MM.1S (cell line): ENCODE measurements around the gene NYAP1.

Source experiments
- DNase-seq: peaks from one replicate; pipeline ENCODE4 v3.0.0-alpha.2; 2015
- H2AFZ ChIP-seq: fragments of 300-600 bp; sonication (generic); 2 replicates; pipeline ENCODE4 v1.6.0; 2016; ENCODE audit warnings: antibody characterized with exemption, low read length
- H3F3A ChIP-seq: fragments of 300-600 bp; sonication (generic); 2 replicates; pipeline ENCODE4 v1.6.1; 2016; ENCODE audit warnings: mild to moderate bottlenecking, antibody characterized with exemption, low read length, moderate library complexity, mixed read lengths; ENCODE audit not compliant: insufficient read depth
- H3K27ac ChIP-seq: fragments of 300-600 bp; sonication (generic); 2 replicates; pipeline ENCODE4 v1.5.1; 2016; ENCODE audit warnings: mild to moderate bottlenecking, low read length
- H3K27me3 ChIP-seq: fragments of 300-600 bp; sonication (generic); replicated peaks from 2 replicates; pipeline ENCODE4 v1.6.0; 2016; ENCODE audit warnings: low read length; ENCODE audit not compliant: insufficient read depth
- H3K36me3 ChIP-seq: fragments of 300-600 bp; sonication (generic); replicated peaks from 2 replicates; pipeline ENCODE4 v1.6.1; 2016; ENCODE audit warnings: mild to moderate bottlenecking, low read length, mixed read lengths; ENCODE audit not compliant: insufficient read depth
- H3K4me1 ChIP-seq: fragments of 300-600 bp; sonication (generic); 2 replicates; pipeline ENCODE4 v1.6.1; 2016; ENCODE audit warnings: low read length, mixed read lengths
- H3K4me2 ChIP-seq: fragments of 300-600 bp; sonication (generic); 2 replicates; pipeline ENCODE4 v1.6.0; 2016; ENCODE audit warnings: low read depth, low read length
- H3K4me3 ChIP-seq: fragments of 300-600 bp; sonication (generic); 2 replicates; pipeline ENCODE4 v1.5.1; 2016; ENCODE audit warnings: low read length, mixed read lengths
- H3K79me2 ChIP-seq: fragments of 300-600 bp; sonication (generic); 2 replicates; pipeline ENCODE4 v1.6.1; 2016; ENCODE audit warnings: mixed run types, low read length, mixed read lengths
- H3K9ac ChIP-seq: fragments of 300-600 bp; sonication (generic); 2 replicates; pipeline ENCODE4 v1.6.1; 2016; ENCODE audit warnings: low read length, mixed read lengths
- H3K9me2 ChIP-seq: fragments of 300-600 bp; sonication (generic); replicated peaks from 2 replicates; pipeline ENCODE4 v1.6.1; 2016; ENCODE audit warnings: mild to moderate bottlenecking, low read length, mixed read lengths; ENCODE audit not compliant: insufficient read depth
- H3K9me3 ChIP-seq: fragments of 300-600 bp; sonication (generic); replicated peaks from 2 replicates; pipeline ENCODE4 v1.6.1; 2016; ENCODE audit warnings: mild to moderate bottlenecking, low read length, mixed read lengths; ENCODE audit not compliant: insufficient read depth
- H4K20me1 ChIP-seq: fragments of 300-600 bp; sonication (generic); 2 replicates; pipeline ENCODE4 v1.6.1; 2016; ENCODE audit warnings: mild to moderate bottlenecking, low read length, moderate library complexity, mixed read lengths; ENCODE audit not compliant: insufficient read depth
- EZH2 ChIP-seq: fragments of 300-600 bp; sonication (generic); optimal IDR thresholded peaks from 2 replicates; pipeline ENCODE3; 2017; ENCODE audit warnings: low read depth, mild to moderate bottlenecking, antibody characterized with exemption, low read length, mixed read lengths
- EZH2phosphoT487 ChIP-seq: fragments of 300-600 bp; sonication (generic); IDR thresholded peaks from 2 replicates; pipeline ENCODE4 v1.6.1; 2018; ENCODE audit warnings: antibody characterized with exemption, low read length
- TF ChIP-seq, protein P1 (sequence below): fragments of 300-600 bp; sonication (generic); IDR thresholded peaks from 2 replicates; pipeline ENCODE4 v1.5.1; 2016; ENCODE audit warnings: antibody characterized with exemption, low read length, mixed read lengths

Gene NYAP1

GRCh38 chr7:100469227-100470044 lies 14.3 kb upstream of the NYAP1 start:
- H3K4me1 ChIP-seq: no peaks in the 10 kb centered on the region
- no peak overlapping the region for H3K4me3 ChIP-seq
- H3K36me3 ChIP-seq: no peaks in the 10 kb centered on the region
- H3K27me3 ChIP-seq: no peaks in the 10 kb centered on the region
- no peak for TF ChIP-seq EZH2phosphoT487
- TF ChIP-seq, protein P1, sequence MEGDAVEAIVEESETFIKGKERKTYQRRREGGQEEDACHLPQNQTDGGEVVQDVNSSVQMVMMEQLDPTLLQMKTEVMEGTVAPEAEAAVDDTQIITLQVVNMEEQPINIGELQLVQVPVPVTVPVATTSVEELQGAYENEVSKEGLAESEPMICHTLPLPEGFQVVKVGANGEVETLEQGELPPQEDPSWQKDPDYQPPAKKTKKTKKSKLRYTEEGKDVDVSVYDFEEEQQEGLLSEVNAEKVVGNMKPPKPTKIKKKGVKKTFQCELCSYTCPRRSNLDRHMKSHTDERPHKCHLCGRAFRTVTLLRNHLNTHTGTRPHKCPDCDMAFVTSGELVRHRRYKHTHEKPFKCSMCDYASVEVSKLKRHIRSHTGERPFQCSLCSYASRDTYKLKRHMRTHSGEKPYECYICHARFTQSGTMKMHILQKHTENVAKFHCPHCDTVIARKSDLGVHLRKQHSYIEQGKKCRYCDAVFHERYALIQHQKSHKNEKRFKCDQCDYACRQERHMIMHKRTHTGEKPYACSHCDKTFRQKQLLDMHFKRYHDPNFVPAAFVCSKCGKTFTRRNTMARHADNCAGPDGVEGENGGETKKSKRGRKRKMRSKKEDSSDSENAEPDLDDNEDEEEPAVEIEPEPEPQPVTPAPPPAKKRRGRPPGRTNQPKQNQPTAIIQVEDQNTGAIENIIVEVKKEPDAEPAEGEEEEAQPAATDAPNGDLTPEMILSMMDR: peak; percentile 75
- no peak for TF ChIP-seq EZH2
- H3K79me2 ChIP-seq: no peaks in the 10 kb centered on the region; the same call in 1 of the 2 replicates
- no peaks in the 10 kb centered on the region; the same call in 1 of the 2 replicates for H3F3A ChIP-seq
- no peak overlapping the region for H3K27ac ChIP-seq
- H4K20me1 ChIP-seq: no peaks in the 10 kb centered on the region
- H2AFZ ChIP-seq: no peak overlapping the region
- H3K4me2 ChIP-seq: no peak overlapping the region
- H3K9ac ChIP-seq: no peak overlapping the region
- DNase-seq: peak; percentile 69
- no peaks in the 10 kb centered on the region for H3K9me3 ChIP-seq
- H3K9me2 ChIP-seq: no peaks in the 10 kb centered on the region

- H3K9me3 ChIP-seq: no peaks in the 10 kb centered on the region
- H3K9ac ChIP-seq: no peak overlapping the region
- H3F3A ChIP-seq: no peaks in the 10 kb centered on the region; the same call in 1 of the 2 replicates
- H2AFZ ChIP-seq: no peak overlapping the region
- H3K4me1 ChIP-seq: no peaks in the 10 kb centered on the region
- TF ChIP-seq, protein P1: no peak
- TF ChIP-seq EZH2 (no peak), EZH2phosphoT487 (no peak)
- no peak overlapping the region for H3K27ac ChIP-seq
- H3K9me2 ChIP-seq: no peaks in the 10 kb centered on the region
- no peak for DNase-seq
- peaks cover 11% of the 10 kb centered on the region for H3K79me2 ChIP-seq
- H3K4me3 ChIP-seq: no peak overlapping the region
- no peak overlapping the region for H3K4me2 ChIP-seq
- no peaks in the 10 kb centered on the region for H3K36me3 ChIP-seq
- no peaks in the 10 kb centered on the region for H3K27me3 ChIP-seq
- no peaks in the 10 kb centered on the region for H4K20me1 ChIP-seq
Measured at GRCh38 chr7:100471021-100471420, 12.7 kb upstream of the NYAP1 start.

DNA sequence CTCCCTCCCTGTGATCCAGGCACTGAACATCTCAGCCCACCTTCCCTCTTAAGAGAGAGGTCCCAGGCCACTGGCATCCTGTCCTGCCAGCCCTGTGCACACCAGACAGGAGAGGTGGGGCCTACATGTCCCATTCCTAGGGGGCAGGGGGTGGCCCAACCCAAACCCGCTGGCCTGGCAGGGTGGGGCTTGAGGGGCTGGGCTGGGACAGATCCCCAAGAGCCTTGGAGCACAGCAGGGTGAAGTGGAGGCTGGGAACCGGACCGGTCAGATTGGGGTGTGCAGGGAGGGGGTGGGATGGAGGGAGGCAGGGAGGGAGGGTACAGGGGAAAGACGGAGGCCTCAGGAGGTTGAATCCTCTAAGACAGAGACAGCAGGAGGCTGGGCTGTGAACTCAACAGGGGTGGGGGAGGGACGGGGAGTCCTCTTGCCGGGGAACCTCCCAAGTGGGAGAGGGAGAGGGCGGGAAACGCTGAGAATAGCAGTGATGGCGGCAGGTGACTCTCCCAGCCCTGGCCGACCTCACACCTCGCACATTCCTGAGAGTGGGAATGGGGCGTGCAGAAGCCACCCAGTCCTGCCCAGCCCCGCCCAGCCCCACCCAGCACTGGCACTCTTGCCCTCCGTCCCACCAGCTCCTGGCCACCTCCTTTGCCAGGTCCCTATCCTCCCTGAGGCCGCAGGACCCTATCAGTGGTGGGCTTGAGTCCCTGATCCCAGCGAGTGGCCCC lies 11.4 kb upstream of the NYAP1 start:
- Histone ChIP-seq H3K27me3 (no peaks in the 10 kb centered on the region), H3K36me3 (no peaks in the 10 kb centered on the region), H2AFZ (no peak overlapping the region), H3K79me2 (peaks cover 22% of the 10 kb centered on the region), H3K4me3 (no peak overlapping the region), H3F3A (no peaks in the 10 kb centered on the region; the same call in 1 of the 2 replicates), H4K20me1 (no peaks in the 10 kb centered on the region), H3K9me2 (no peaks in the 10 kb centered on the region), H3K4me2 (no peak overlapping the region), H3K27ac (no peak overlapping the region), H3K4me1 (0 out of 2 replicates have a peak, but pooled peaks cover 3% of the 10 kb centered on the region), H3K9me3 (no peaks in the 10 kb centered on the region), H3K9ac (no peak overlapping the region)
- TF ChIP-seq, protein P1: no peak
- no peak for TF ChIP-seq EZH2phosphoT487
- no peak for TF ChIP-seq EZH2
- no peak for DNase-seq
